Prostate gland (tissue), 2 donors: ENCODE measurements around the gene DCAF11.

Source experiments
- CTCF ChIP-seq, 4 experiments: fragments of 200-600 bp in 2 of 4; fragments of 450-650 bp in 2 of 4; sonication (generic) in 2 of 4; IDR thresholded peaks; 1 replicate in 3 of 4; 2 replicates in 1 of 4; pipeline ENCODE4 v1.5.1; 2016 to 2019; ENCODE audit warnings: antibody characterized with exemption in 4 of 4, mild to moderate bottlenecking in 2 of 4, moderate library complexity in 2 of 4
- POLR2A ChIP-seq: fragments of 450-650 bp; IDR thresholded peaks from one replicate; pipeline ENCODE4 v1.6.1; 2016; ENCODE audit warnings: antibody characterized with exemption, mild to moderate bottlenecking
- POLR2AphosphoS5 ChIP-seq: sonication (generic); formaldehyde crosslinking; IDR thresholded peaks from one replicate; pipeline ENCODE4 v1.6.1; 2017; ENCODE audit warnings: antibody characterized with exemption

GRCh38 chr14:24171422-24172260, 57.1 kb downstream of the DCAF11 start, which contains the start of gene REC8:
- TF ChIP-seq CTCF (IDR thresholded peaks at IDR 0.05) (peak in 1 of 4 experiments; percentile 6), POLR2A (peak; percentile 8), POLR2AphosphoS5 (peak; percentile 35)
